SJSA1 (cell line): ENCODE data around the gene KCNJ8. TPM values are rescaled to one million over a fixed set of nuclear protein-coding genes. Genes with fewer than 3 reads are reported as not detected.
"Not testable (repeated sequence)": the region's sequence is repeated elsewhere in the genome, so short reads cannot be mapped to it uniquely, and the experiment has no call there.

Source experiments
- DNase-seq, 2 experiments: peaks; one replicate each; pipeline ENCODE4 v3.0.0-alpha.2; 2015 to 2020; ENCODE audit warnings: low spot score in 2 of 2, low read depth in 1 of 2
- H3K27ac ChIP-seq: fragments of 250-450 bp; sonication (Bioruptor Pico); 2 replicates; pipeline ENCODE4 v1.5.1; 2020; ENCODE audit warnings: mild to moderate bottlenecking, moderate library complexity
- H3K27me3 ChIP-seq: fragments of 250-450 bp; sonication (Bioruptor Pico); replicated peaks from 2 replicates; pipeline ENCODE4 v1.5.1; 2020; ENCODE audit warnings: mild to moderate bottlenecking, moderate library complexity
- H3K36me3 ChIP-seq: fragments of 250-450 bp; sonication (Bioruptor Pico); 2 replicates; pipeline ENCODE4 v1.5.1; 2020; ENCODE audit warnings: mild to moderate bottlenecking
- H3K4me1 ChIP-seq: fragments of 250-450 bp; sonication (Bioruptor Pico); replicated peaks from 2 replicates; pipeline ENCODE4 v1.6.1; 2021; ENCODE audit warnings: mild to moderate bottlenecking
- H3K4me3 ChIP-seq: fragments of 250-450 bp; sonication (Bioruptor Pico); 2 replicates; pipeline ENCODE4 v1.5.1; 2020; ENCODE audit warnings: mild to moderate bottlenecking
- H3K9me3 ChIP-seq: fragments of 250-450 bp; sonication (Bioruptor Pico); replicated peaks from 2 replicates; pipeline ENCODE4 v1.5.1; 2020; ENCODE audit warnings: mild to moderate bottlenecking
- total RNA-seq: library from RNA; depleted of rRNA; stranded (reverse); fragments of >200 nt; shearing (Covaris generic); gene quantifications from 2 replicates; pipeline ENCODE4 v1.2.3, GENCODE V29; 2014

Gene KCNJ8
- total RNA-seq, 1 experiment from 2014 or later = not detected

GRCh38 chr12:21801522-21802288 lies 27.2 kb upstream of the KCNJ8 start:
- no peaks in the 10 kb centered on the region for H3K36me3 ChIP-seq
- no peaks in the 10 kb centered on the region for H3K9me3 ChIP-seq
- no peak overlapping the region for H3K4me3 ChIP-seq
- H3K27ac ChIP-seq = no peak overlapping the region
- H3K27me3 ChIP-seq = no peaks in the 10 kb centered on the region
- no peaks in the 10 kb centered on the region for H3K4me1 ChIP-seq
- no peak for DNase-seq

DNA sequence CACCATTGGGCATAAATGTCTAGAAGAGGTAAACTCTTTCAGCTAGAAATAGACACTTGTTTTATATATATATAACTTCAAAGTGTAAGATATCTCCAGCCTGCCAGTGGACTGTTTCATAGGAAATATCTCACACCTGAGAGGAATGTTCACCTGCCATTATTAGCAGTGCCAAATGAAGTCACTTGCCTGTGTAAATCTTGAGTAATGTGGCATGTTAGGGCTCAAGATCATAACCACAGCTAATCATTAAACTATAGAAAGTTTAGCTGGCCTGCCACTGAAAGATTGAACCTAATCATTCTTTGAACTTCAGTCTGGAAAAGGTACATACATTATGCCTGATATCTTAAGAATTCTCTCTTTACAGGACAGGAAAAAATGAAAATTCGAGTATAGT lies 25.5 kb upstream of the KCNJ8 start:
- no peaks in the 10 kb centered on the region for H3K4me1 ChIP-seq
- H3K9me3 ChIP-seq = no peaks in the 10 kb centered on the region
- H3K27me3 ChIP-seq = no peaks in the 10 kb centered on the region
- H3K27ac ChIP-seq = no peak overlapping the region
- H3K36me3 ChIP-seq = no peaks in the 10 kb centered on the region
- no peak overlapping the region for H3K4me3 ChIP-seq
- no peak for DNase-seq

DNA sequence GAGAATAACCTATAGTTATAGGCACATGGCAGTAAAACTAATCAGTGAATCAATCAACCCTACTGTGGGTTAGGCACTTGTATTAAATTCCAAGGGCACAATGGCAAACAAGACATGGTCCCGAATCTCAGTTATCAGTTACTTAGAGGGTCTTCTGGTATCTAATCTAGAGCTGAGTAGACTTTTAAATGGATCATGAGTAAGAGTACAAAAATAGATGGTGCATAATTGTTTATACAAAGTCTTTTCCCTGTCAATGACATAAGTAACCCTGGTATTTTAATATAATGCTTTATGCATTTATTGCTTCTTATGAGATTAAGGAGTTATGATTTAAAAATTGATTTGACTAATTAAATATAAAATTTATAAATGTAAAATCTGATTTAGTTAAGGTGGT lies 23.0 kb upstream of the KCNJ8 start:
- Histone ChIP-seq H3K27ac (no peak overlapping the region), H3K27me3 (no peaks in the 10 kb centered on the region), H3K9me3 (no peaks in the 10 kb centered on the region), H3K4me1 (no peaks in the 10 kb centered on the region), H3K36me3 (no peaks in the 10 kb centered on the region), H3K4me3 (no peak overlapping the region)
- no peak for DNase-seq

GRCh38 chr12:21795648-21796328 lies 21.3 kb upstream of the KCNJ8 start:
- H3K36me3 ChIP-seq = no peaks in the 10 kb centered on the region
- H3K4me1 ChIP-seq = no peaks in the 10 kb centered on the region
- no peak overlapping the region for H3K27ac ChIP-seq
- no peaks in the 10 kb centered on the region for H3K9me3 ChIP-seq
- no peak overlapping the region for H3K4me3 ChIP-seq
- no peak for DNase-seq
- H3K27me3 ChIP-seq = no peaks in the 10 kb centered on the region

DNA sequence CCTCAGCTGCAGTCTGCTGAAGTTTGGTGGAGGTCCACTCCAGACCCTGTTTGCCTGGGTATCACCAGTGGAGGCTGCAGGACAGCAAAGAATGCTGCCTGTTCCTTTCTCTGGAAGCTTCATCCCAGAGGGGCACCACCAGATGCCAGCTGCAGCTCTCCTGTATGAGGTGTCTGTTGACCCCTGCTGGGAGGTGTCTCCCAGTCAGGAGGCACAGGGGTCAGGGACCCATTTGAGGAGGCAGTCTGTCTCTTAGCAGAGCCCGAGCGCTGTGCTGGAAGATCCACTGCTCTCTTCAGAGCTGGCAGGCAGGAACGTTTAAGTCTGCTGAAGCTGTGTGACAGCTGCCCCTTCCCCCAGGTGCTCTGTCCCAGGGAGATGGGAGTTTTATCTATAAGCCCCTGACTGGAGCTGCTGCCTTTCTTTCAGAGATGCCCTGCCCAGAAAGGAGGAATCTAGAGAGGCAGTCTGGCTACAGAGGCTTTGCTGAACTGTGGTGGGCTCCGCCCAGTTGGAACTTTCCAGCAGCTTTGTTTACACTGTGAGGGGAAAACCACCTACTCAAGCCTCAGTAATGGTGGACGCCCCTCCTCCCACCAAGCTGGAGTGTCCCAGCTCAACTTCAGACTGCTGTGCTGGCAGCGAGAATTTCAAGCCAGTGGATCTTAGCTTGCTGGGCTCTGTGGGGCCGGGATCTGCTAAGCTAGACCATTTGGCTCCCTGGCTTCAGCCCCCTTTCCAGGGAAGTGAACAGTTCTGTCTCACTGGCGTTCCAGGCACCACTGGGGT lies 20.5 kb upstream of the KCNJ8 start:
- H3K4me1 ChIP-seq, H3K27me3 ChIP-seq, H3K36me3 ChIP-seq, DNase-seq, H3K27ac ChIP-seq, H3K9me3 ChIP-seq, H3K4me3 ChIP-seq: not testable (repeated sequence)

GRCh38 chr12:21789687-21790086 lies 15.2 kb upstream of the KCNJ8 start:
- H3K27ac ChIP-seq, H3K9me3 ChIP-seq, H3K4me1 ChIP-seq, H3K27me3 ChIP-seq, H3K36me3 ChIP-seq, DNase-seq, H3K4me3 ChIP-seq: not testable (repeated sequence)

DNA sequence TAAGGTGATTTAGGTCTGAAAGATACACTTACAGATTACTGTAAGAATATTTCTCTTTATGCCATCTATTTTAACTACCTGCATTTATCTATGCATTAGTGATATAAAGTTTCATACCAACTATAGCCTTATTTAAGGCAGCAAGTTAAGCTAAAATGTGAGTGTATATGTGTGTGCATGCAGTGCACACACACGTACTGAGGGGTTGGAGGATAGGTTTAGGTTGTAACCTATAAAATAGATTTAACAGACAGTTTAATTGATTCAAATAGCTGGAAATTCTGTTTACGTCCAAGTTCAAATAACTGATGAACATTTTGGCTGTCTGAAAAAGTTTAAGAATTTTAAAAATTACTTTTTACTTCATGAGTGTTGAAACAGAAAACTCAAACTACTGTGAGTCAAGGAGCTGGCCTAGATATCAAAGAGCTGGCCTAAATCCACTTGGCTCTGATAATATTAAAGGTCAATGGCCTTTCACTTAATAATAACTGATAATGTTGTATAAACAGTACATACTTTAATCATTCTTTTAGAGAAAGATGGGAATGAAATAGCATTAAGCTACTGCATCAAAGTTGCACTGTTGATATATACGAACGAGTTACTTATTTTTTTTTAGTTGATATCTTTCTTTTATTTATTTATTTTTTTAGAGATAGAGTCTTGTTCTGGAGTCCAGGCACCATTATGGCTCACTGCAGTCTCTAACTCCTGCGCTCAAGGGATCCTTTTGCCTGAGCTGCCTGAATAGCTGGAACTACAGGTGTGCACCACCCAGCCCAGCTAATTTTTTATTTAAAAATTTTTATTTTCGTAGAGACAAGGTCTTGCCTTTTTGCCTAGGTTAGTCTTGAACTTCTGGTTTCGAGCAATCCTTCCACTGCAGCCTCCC lies 13.8 kb upstream of the KCNJ8 start:
- no peak for DNase-seq
- Histone ChIP-seq H3K4me1 (no peaks in the 10 kb centered on the region), H3K4me3 (no peak overlapping the region), H3K36me3 (no peaks in the 10 kb centered on the region), H3K27me3 (no peaks in the 10 kb centered on the region), H3K9me3 (no peaks in the 10 kb centered on the region), H3K27ac (no peak overlapping the region)

DNA sequence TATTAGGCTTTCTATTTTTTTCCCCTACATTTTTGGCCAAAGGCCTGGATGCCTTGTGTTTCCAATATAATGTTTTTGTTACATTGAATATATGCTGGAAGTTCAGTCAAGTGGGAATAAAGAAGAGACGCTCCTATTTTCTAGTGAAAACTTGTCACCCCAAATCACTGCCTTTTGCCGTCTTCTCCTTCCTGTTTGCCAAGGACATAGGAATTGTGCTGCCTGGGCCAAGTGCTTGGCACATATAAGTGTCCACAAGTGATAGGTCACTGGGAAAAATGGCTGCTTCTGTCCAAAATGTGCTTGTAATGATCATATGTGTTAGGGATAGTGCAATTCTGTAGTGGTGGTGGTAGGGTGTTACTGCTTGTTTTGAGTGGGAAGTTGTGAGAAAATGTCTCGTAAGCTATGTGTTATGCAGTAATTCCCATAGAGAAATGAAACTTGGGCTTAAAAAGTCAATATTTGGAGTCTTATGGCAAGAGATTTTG lies 11.6 kb upstream of the KCNJ8 start:
- Histone ChIP-seq H3K36me3 (no peaks in the 10 kb centered on the region), H3K9me3 (no peaks in the 10 kb centered on the region), H3K27ac (no peak overlapping the region), H3K4me1 (no peaks in the 10 kb centered on the region), H3K27me3 (no peaks in the 10 kb centered on the region), H3K4me3 (no peak overlapping the region)
- no peak for DNase-seq

GRCh38 chr12:21782723-21783122 lies 8.2 kb upstream of the KCNJ8 start:
- not testable (repeated sequence) for H3K4me3 ChIP-seq, H3K36me3 ChIP-seq, H3K27me3 ChIP-seq, H3K4me1 ChIP-seq, DNase-seq, H3K27ac ChIP-seq, H3K9me3 ChIP-seq

- DNase-seq = no peak
- Histone ChIP-seq H3K27me3 (no peaks in the 10 kb centered on the region), H3K9me3 (no peaks in the 10 kb centered on the region), H3K36me3 (no peaks in the 10 kb centered on the region), H3K4me1 (no peaks in the 10 kb centered on the region), H3K27ac (no peak overlapping the region), H3K4me3 (no peak overlapping the region)
Measured at GRCh38 chr12:21780786-21781185, 6.3 kb upstream of the KCNJ8 start.

DNA sequence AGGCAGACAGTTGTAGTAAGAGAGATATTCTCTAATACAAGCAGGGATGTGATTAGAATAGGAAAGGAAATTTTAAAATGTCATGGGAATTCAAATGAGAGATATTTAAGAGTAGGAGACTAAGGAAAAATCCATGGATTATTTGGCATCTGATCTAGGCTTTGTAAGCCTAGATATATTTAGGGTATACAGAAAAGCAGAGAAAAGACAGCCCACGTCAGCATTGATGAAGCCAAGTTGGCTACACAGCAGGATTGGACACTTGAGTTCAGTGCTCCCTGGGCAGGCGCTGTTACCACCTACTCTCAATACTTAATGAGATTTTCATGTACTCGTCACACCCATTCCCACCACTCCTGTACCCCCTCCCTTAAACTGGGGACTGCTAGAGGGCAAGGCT lies 1.7 kb upstream of the KCNJ8 start:
- H3K27ac ChIP-seq = no peak overlapping the region
- H3K9me3 ChIP-seq = no peaks in the 10 kb centered on the region
- no peaks in the 10 kb centered on the region; the same call in 1 of the 2 replicates for H3K27me3 ChIP-seq
- no peaks in the 10 kb centered on the region for H3K36me3 ChIP-seq
- no peak for DNase-seq
- no peak overlapping the region for H3K4me3 ChIP-seq
- H3K4me1 ChIP-seq = no peaks in the 10 kb centered on the region

GRCh38 chr12:21775133-21775820 lies 771 bp upstream of the KCNJ8 start:
- H3K4me3 ChIP-seq = no peak overlapping the region
- H3K27me3 ChIP-seq = no peaks in the 10 kb centered on the region; the same call in 1 of the 2 replicates
- H3K36me3 ChIP-seq = no peaks in the 10 kb centered on the region
- H3K27ac ChIP-seq = no peak overlapping the region
- no peaks in the 10 kb centered on the region for H3K9me3 ChIP-seq
- H3K4me1 ChIP-seq = no peaks in the 10 kb centered on the region
- DNase-seq = no peak

DNA sequence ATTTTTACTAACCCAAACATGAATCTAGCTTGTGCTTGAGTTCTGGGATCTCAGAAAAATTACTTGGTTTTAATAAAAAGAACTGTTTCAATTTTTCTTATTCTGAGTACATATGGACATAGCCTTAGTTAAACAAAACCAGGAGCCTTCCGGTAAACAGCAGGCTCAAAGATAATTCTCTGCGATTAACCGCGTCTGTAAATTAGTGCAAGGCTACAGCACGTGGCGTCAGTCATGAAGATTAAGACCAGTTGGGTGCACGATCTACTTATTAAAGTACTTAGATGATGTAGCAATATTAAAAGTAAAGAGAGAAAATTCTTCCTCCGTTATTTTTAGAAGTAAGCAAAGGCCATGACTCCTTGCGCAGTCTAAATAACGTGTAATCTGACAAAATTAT lies 700 bp downstream of the KCNJ8 start:
- Histone ChIP-seq H3K36me3 (no peaks in the 10 kb centered on the region), H3K4me3 (no peak overlapping the region), H3K4me1 (no peaks in the 10 kb centered on the region), H3K27ac (no peak overlapping the region), H3K27me3 (no peaks in the 10 kb centered on the region; the same call in 1 of the 2 replicates), H3K9me3 (no peaks in the 10 kb centered on the region)
- no peak for DNase-seq
